HFFc6 (cell line): ENCODE measurements around the gene ARID2. TPM values are rescaled to one million over a fixed set of nuclear protein-coding genes. Genes with fewer than 3 reads are reported as not detected.

Experiments used
- DNase-seq: peaks from one replicate; pipeline ENCODE4 v3.0.0-alpha.2; 2018
- H3K27ac Mint-ChIP-seq: 2 replicates; pipeline ENCODE4 v1.8.0; 2020; ENCODE audit warnings: mild to moderate bottlenecking, mixed read lengths
- H3K27me3 Mint-ChIP-seq: 2 replicates; pipeline ENCODE4 v1.8.0; 2021; ENCODE audit warnings: mild to moderate bottlenecking, moderate library complexity, mixed read lengths; ENCODE audit not compliant: insufficient read depth
- H3K36me3 Mint-ChIP-seq: 2 replicates; pipeline ENCODE4 v1.8.0; 2021; ENCODE audit warnings: low read depth, mixed read lengths
- H3K4me1 Mint-ChIP-seq: 2 replicates; pipeline ENCODE4 v1.8.0; 2020; ENCODE audit warnings: low read depth, mixed read lengths
- H3K4me3 Mint-ChIP-seq: 2 replicates; pipeline ENCODE4 v1.8.0; 2020; ENCODE audit warnings: mild to moderate bottlenecking, moderate library complexity, mixed read lengths
- H3K9me3 Mint-ChIP-seq: 2 replicates; pipeline ENCODE4 v1.8.0; 2020; ENCODE audit warnings: mild to moderate bottlenecking, mixed read lengths
- total RNA-seq, 6 experiments: library from RNA; stranded (reverse); fragmentation: NEBNext Ultra II Directional; extraction: Animal tissue kit (Norgen Biotek cat#: 25700); gene quantifications; 2 replicates in 1 of 6; 3 replicates in 5 of 6; pipeline ENCODE4 v1.2.3, GENCODE V29; 2021
- TF ChIP-seq, protein P1 (sequence below): fragments of 200-600 bp; sonication (generic); IDR thresholded peaks from 2 replicates; pipeline ENCODE4 v1.5.0; 2021; ENCODE audit warnings: antibody characterized with exemption, mild to moderate bottlenecking

ARID2 gene
- total RNA-seq, 6 experiments from 2014 or later, result 11.5 to 15.6 (median 14.0) TPM

DNA sequence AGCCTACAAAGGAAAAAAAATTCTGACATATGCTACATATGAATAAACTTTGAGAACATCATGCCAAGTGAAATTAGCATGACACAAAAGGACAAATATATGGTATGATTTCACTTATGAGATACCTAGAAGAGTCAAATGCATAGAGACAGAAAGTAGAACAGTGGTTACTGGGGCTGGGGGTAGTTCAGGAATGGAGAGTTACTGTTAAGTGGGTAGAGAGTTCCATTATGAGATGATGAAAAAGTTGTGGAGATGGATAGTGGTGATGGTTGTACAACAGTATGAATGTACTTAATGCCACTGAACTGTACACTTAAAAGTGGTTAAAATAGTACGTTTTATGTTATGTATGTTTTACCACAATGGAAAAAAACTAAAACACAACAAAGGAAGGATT, 168.6 kb downstream of the ARID2 start:
- Mint-ChIP-seq H3K4me1 (no peaks in the 10 kb centered on the region), H3K27me3 (no peaks in the 10 kb centered on the region), H3K4me3 (no peak overlapping the region), H3K27ac (no peak overlapping the region), H3K36me3 (peaks cover 25% of the 10 kb centered on the region), H3K9me3 (no peaks in the 10 kb centered on the region)
- TF ChIP-seq, protein P1, sequence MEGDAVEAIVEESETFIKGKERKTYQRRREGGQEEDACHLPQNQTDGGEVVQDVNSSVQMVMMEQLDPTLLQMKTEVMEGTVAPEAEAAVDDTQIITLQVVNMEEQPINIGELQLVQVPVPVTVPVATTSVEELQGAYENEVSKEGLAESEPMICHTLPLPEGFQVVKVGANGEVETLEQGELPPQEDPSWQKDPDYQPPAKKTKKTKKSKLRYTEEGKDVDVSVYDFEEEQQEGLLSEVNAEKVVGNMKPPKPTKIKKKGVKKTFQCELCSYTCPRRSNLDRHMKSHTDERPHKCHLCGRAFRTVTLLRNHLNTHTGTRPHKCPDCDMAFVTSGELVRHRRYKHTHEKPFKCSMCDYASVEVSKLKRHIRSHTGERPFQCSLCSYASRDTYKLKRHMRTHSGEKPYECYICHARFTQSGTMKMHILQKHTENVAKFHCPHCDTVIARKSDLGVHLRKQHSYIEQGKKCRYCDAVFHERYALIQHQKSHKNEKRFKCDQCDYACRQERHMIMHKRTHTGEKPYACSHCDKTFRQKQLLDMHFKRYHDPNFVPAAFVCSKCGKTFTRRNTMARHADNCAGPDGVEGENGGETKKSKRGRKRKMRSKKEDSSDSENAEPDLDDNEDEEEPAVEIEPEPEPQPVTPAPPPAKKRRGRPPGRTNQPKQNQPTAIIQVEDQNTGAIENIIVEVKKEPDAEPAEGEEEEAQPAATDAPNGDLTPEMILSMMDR, result no peak
- DNase-seq, result no peak

DNA sequence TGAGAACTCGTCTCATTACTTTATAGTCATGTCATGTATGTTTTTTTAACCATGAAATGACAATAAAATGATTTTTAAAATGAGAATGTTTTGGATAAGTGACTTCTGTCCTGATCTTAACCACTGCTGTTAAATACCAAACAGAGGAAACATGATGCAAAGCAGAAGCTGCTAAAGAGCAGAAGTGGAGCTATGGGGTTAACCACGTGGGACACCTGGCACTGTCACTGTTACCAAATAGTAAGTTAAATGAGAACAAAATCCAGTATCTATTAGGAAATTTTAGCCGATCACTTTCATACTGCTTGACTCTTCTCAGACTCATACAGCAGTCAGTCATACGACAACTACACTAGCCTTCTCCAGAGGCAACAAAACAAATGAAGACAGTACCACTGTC, 178.4 kb downstream of the ARID2 start:
- H3K9me3 Mint-ChIP-seq, result no peaks in the 10 kb centered on the region
- H3K4me1 Mint-ChIP-seq, result peaks cover 9% of the 10 kb centered on the region; the same call in 1 of the 2 replicates
- H3K27me3 Mint-ChIP-seq, result no peaks in the 10 kb centered on the region
- no peak for DNase-seq
- no peak overlapping the region for H3K27ac Mint-ChIP-seq
- 0 out of 2 replicates have a peak, but pooled peaks cover 5% of the 10 kb centered on the region for H3K36me3 Mint-ChIP-seq
- TF ChIP-seq, protein P1, result no peak
- H3K4me3 Mint-ChIP-seq, result no peak overlapping the region

DNA sequence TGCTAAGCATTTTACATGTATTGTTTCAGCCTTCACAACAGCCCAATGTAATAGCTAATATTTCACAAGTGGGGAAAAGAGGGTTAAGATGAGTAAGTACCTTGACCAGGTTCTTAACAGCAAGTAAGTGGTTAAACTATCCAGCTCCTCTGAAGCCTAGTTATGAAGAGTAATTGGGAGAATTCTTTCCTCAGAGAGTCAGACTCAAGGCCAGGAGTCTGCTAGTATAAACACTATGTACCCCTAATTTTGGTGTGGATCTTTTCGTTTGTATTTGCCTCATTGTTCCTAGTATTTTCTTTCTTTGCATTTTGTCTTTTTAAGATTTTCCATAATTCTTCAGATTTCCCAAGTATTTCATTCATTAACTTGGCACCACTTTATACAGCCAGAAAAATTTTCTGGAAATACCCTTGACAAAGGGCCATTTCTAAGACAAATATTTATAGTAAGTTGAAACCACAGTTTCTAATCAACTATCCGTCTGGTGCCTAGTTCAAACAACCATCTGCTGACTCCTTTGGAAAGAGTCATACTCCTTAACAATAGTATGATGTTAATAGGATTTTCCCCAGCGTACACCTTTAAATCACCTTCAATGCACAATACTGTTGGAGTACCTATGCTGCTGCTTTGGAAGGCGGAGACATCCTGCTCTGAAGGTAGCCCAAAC, 179.7 kb downstream of the ARID2 start:
- 0 out of 2 replicates have a peak, but pooled peaks cover 5% of the 10 kb centered on the region for H3K36me3 Mint-ChIP-seq
- DNase-seq, result no peak
- no peak overlapping the region for H3K27ac Mint-ChIP-seq
- peaks cover 4% of the 10 kb centered on the region; the same call in 1 of the 2 replicates for H3K27me3 Mint-ChIP-seq
- peaks cover 21% of the 10 kb centered on the region for H3K4me1 Mint-ChIP-seq
- TF ChIP-seq, protein P1, result no peak
- no peak overlapping the region for H3K4me3 Mint-ChIP-seq
- H3K9me3 Mint-ChIP-seq, result no peaks in the 10 kb centered on the region

DNA sequence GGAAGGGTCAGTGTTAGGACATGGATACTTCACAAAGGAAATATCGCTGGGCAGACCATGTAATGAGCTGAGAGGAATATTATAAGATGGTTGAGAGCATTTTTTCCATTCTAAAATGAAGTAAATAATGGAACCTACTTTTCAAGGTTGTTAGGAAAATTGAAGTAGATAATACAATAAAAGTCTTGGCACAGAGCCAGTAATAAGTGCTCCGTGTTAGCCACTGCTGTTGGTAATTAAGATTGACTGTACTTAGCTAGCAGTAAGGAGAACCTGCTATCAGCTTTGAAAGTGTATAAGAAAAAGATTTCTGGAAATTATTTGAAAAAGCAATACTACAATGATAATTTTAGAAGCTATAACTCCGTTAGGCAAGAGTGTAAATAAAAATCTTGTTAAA, 183.3 kb downstream of the ARID2 start:
- Mint-ChIP-seq H3K27me3 (peaks cover 4% of the 10 kb centered on the region; the same call in 1 of the 2 replicates), H3K4me3 (no peak overlapping the region), H3K9me3 (no peaks in the 10 kb centered on the region), H3K36me3 (peaks cover 5% of the 10 kb centered on the region), H3K27ac (no peak overlapping the region), H3K4me1 (peaks cover 40% of the 10 kb centered on the region)
- no peak for DNase-seq
- TF ChIP-seq, protein P1, result no peak

DNA sequence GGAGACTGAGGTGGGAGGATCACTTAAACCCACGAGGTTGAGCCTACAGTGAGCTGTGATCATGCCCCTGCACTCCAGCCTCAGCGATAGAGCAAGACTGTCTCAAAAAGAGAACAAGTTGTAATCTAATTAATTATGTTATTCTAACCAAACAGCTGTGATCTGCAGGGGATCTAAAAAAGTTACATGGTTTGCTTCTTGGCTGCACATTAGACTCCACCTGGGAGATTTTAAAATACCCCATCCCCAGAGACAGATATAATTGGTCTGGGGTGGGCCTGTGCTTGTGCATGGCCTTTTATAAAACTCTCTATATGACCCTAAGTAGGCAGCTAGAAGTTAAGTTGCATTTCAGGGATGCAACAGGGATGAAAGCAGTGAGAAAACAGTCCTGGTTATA, 184.1 kb downstream of the ARID2 start:
- Mint-ChIP-seq H3K27ac (0 out of 2 replicates have a peak overlapping the region, but pooled peaks have one; percentile 72), H3K4me3 (no peak overlapping the region), H3K4me1 (peaks cover 40% of the 10 kb centered on the region), H3K36me3 (peaks cover 5% of the 10 kb centered on the region), H3K27me3 (peaks cover 4% of the 10 kb centered on the region; the same call in 1 of the 2 replicates), H3K9me3 (no peaks in the 10 kb centered on the region)
- DNase-seq, result no peak
- TF ChIP-seq, protein P1, result no peak
